Panc1 (cell line): Measurements from ENCODE around the gene MTHFD2L.

Experiments used
- POLR2AphosphoS5 ChIP-seq: IDR thresholded peaks from 2 replicates; pipeline ENCODE4 v1.6.1; 2012; ENCODE audit warnings: mild to moderate bottlenecking, low read depth, low read length, moderate library complexity
- TF ChIP-seq, protein P1 (sequence below): fragments of 450-650 bp; IDR thresholded peaks from 2 replicates; pipeline ENCODE4 v1.5.1; 2017; ENCODE audit warnings: mild to moderate bottlenecking
- TF ChIP-seq, protein P2 (sequence below), 2 experiments: IDR thresholded peaks; 2 replicates each; pipeline ENCODE4 v1.6.1; 2011 to 2012; ENCODE audit warnings: low read depth in 2 of 2, control low read depth in 1 of 2, low read length in 1 of 2, mild to moderate bottlenecking in 1 of 2, moderate library complexity in 1 of 2; ENCODE audit not compliant: insufficient read depth in 1 of 2

DNA sequence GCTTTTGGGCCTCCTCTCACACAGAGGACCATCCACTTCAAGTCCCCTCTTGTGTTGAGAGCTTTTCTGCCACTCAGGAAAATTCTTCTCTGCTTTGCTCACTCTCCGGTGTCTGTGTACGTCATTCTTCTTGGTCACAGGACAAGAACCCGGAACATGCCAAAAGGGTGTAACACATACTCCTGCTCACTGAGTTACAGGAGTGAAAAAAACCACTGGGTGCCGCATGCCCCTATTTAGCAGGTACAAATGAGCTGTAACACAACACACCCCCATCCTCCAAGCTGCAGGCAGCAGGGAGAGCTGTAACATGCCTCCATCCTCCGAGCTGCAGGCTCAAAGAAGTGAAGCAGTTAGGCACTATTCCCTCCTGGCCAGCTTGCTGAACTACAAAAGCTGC lies 45.9 kb upstream of the MTHFD2L start:
- TF ChIP-seq, protein P1, sequence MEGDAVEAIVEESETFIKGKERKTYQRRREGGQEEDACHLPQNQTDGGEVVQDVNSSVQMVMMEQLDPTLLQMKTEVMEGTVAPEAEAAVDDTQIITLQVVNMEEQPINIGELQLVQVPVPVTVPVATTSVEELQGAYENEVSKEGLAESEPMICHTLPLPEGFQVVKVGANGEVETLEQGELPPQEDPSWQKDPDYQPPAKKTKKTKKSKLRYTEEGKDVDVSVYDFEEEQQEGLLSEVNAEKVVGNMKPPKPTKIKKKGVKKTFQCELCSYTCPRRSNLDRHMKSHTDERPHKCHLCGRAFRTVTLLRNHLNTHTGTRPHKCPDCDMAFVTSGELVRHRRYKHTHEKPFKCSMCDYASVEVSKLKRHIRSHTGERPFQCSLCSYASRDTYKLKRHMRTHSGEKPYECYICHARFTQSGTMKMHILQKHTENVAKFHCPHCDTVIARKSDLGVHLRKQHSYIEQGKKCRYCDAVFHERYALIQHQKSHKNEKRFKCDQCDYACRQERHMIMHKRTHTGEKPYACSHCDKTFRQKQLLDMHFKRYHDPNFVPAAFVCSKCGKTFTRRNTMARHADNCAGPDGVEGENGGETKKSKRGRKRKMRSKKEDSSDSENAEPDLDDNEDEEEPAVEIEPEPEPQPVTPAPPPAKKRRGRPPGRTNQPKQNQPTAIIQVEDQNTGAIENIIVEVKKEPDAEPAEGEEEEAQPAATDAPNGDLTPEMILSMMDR = no peak
- TF ChIP-seq, protein P2, sequence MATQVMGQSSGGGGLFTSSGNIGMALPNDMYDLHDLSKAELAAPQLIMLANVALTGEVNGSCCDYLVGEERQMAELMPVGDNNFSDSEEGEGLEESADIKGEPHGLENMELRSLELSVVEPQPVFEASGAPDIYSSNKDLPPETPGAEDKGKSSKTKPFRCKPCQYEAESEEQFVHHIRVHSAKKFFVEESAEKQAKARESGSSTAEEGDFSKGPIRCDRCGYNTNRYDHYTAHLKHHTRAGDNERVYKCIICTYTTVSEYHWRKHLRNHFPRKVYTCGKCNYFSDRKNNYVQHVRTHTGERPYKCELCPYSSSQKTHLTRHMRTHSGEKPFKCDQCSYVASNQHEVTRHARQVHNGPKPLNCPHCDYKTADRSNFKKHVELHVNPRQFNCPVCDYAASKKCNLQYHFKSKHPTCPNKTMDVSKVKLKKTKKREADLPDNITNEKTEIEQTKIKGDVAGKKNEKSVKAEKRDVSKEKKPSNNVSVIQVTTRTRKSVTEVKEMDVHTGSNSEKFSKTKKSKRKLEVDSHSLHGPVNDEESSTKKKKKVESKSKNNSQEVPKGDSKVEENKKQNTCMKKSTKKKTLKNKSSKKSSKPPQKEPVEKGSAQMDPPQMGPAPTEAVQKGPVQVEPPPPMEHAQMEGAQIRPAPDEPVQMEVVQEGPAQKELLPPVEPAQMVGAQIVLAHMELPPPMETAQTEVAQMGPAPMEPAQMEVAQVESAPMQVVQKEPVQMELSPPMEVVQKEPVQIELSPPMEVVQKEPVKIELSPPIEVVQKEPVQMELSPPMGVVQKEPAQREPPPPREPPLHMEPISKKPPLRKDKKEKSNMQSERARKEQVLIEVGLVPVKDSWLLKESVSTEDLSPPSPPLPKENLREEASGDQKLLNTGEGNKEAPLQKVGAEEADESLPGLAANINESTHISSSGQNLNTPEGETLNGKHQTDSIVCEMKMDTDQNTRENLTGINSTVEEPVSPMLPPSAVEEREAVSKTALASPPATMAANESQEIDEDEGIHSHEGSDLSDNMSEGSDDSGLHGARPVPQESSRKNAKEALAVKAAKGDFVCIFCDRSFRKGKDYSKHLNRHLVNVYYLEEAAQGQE (IDR thresholded peaks at IDR 0.05; ENCODE audit: insufficient read depth in 1 of 2, low read depth in 2 of 2, low read length in 1 of 2) = no peak
- TF ChIP-seq POLR2AphosphoS5 = no peak
